ENCODE data around the gene PRKCA.

DNA sequence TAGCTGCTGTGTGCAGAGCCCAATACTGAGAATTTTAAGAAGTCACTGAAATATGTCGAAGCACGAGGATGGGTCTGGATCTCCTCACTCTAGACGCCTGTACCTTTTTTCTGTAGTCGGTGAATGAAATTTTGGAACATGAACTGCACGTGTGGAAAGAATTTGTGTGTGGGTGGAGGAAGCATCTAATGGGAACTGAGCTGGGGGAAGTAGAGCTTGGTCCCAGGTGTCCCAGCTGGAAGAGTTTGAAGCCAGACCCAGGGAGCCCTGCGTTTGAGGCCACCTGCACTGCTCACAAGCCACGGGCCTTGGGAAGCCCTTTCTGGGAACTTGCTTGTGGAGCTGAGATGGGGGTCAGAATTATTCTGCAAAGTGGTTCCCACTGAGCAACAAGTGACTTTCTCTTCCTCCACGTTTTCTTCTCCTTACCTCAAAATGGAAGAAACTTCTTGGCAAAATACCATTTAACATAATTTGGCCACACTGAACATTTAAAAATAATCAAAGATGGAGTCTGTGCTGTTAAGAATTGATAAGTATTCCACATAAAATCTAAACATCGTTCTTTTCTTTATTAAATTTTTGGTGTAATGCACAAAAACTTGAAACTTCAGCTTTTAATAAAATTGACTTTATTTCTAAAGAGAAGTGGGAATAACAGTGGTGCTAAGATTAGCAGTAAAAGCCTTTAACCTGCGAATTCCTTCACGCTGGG lies 163.8 kb downstream of the PRKCA start:
- TF ChIP-seq, protein P1, sequence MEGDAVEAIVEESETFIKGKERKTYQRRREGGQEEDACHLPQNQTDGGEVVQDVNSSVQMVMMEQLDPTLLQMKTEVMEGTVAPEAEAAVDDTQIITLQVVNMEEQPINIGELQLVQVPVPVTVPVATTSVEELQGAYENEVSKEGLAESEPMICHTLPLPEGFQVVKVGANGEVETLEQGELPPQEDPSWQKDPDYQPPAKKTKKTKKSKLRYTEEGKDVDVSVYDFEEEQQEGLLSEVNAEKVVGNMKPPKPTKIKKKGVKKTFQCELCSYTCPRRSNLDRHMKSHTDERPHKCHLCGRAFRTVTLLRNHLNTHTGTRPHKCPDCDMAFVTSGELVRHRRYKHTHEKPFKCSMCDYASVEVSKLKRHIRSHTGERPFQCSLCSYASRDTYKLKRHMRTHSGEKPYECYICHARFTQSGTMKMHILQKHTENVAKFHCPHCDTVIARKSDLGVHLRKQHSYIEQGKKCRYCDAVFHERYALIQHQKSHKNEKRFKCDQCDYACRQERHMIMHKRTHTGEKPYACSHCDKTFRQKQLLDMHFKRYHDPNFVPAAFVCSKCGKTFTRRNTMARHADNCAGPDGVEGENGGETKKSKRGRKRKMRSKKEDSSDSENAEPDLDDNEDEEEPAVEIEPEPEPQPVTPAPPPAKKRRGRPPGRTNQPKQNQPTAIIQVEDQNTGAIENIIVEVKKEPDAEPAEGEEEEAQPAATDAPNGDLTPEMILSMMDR (IDR thresholded peaks at IDR 0.05; ENCODE audit: low read depth, low read length) = no peak
- TF ChIP-seq EZH2phosphoT487 (IDR thresholded peaks at IDR 0.05; ENCODE audit: low read depth) = no peak
